PFSK-1 (cell line): Measurements from ENCODE around the gene PGBD5.

Source experiments
- FOXP2 ChIP-seq: optimal IDR thresholded peaks from 2 replicates; pipeline ENCODE3; 2011; ENCODE audit warnings: borderline replicate concordance, control low read depth, inconsistent platforms; ENCODE audit not compliant: insufficient read depth; ENCODE audit errors: extremely low read length, extremely low read depth
- POLR2AphosphoS5 ChIP-seq: IDR thresholded peaks from 2 replicates; pipeline ENCODE4 v1.6.1; 2012; ENCODE audit warnings: low read depth, mild to moderate bottlenecking, control low read depth, low read length, moderate library complexity
- REST ChIP-seq, 2 experiments: IDR thresholded peaks; 2 replicates each; pipeline versions ENCODE4 v1.6.1 to v1.8.0; 2011 to 2012; ENCODE audit warnings: low read depth in 2 of 2, low read length in 2 of 2, control low read depth in 1 of 2, inconsistent platforms in 1 of 2, mild to moderate bottlenecking in 1 of 2, moderate library complexity in 1 of 2; ENCODE audit not compliant: insufficient read depth in 1 of 2
- SIN3A ChIP-seq: IDR thresholded peaks from 2 replicates; pipeline ENCODE4 v1.6.1; 2012; ENCODE audit warnings: mild to moderate bottlenecking, low read length, moderate library complexity, borderline replicate concordance; ENCODE audit not compliant: insufficient read depth
- TAF1 ChIP-seq: IDR thresholded peaks from 2 replicates; pipeline ENCODE4 v1.6.1; 2012; ENCODE audit warnings: low read length, control low read depth, borderline replicate concordance; ENCODE audit not compliant: insufficient read depth

Gene PGBD5

GRCh38 chr1:230349020-230349393 lies 77.1 kb downstream of the PGBD5 start:
- TF ChIP-seq TAF1 (no peak), POLR2AphosphoS5 (no peak), FOXP2 (no peak), SIN3A (no peak), REST (IDR thresholded peaks at IDR 0.05; ENCODE audit: insufficient read depth in 1 of 2, low read depth in 2 of 2, low read length in 2 of 2) (no peak)

DNA sequence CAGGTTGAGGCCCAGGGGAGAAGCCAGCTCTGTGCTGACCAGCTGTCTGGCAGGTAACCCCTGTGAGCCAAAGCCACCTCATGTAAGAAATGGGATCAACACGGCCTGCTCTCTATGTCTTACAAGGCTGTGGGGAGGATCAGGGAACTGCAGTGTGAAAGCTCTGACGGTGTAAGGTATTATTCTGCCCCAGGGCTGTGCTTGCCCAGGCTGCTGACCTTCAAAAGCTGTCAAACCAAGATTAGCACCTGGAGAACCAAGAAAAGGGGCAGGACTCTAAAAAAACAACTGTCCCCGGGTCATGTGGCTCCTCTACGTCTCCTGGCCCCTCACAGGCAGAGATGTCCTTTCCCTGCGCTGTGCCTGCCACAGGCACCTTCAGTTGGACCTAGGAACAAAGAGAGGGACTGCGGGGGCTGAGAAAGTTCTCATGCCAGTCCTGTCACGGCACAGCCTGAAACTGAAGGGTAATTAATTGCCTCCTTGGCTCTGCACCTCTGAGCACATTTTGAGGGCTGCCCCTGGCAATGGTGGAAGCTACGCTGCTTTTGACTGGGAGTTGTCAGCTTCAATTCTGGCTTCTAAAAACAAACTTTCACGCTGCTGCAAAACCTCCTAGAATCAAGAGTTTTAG lies 77.6 kb downstream of the PGBD5 start:
- TF ChIP-seq POLR2AphosphoS5: no peak
- TF ChIP-seq REST (IDR thresholded peaks at IDR 0.05; ENCODE audit: insufficient read depth in 1 of 2, low read depth in 2 of 2, low read length in 2 of 2): no peak
- no peak for TF ChIP-seq TAF1
- no peak for TF ChIP-seq FOXP2
- no peak for TF ChIP-seq SIN3A

GRCh38 chr1:230347896-230348295 lies 78.2 kb downstream of the PGBD5 start:
- TF ChIP-seq FOXP2 (no peak), POLR2AphosphoS5 (no peak), TAF1 (no peak), SIN3A (no peak), REST (IDR thresholded peaks at IDR 0.05; ENCODE audit: insufficient read depth in 1 of 2, low read depth in 2 of 2, low read length in 2 of 2) (no peak)

- no peak for TF ChIP-seq FOXP2
- TF ChIP-seq POLR2AphosphoS5: no peak
- no peak for TF ChIP-seq REST (IDR thresholded peaks at IDR 0.05; ENCODE audit: insufficient read depth in 1 of 2, low read depth in 2 of 2, low read length in 2 of 2)
- no peak for TF ChIP-seq SIN3A
- TF ChIP-seq TAF1: no peak
These were observed 80.8 kb downstream of the PGBD5 start for GRCh38 chr1:230345139-230345885.
